ENCODE data around the gene VSTM2B. TPM values are rescaled to one million over a fixed set of nuclear protein-coding genes. Genes with fewer than 3 reads are reported as not detected.

The VSTM2B gene
- total RNA-seq, 4 donors from 2014 or later: not detected

- ATAC-seq (ENCODE audit: low FRiP score) (no peak), DNase-seq (ENCODE audit: low spot score) (no peak)
- no peak for TF ChIP-seq CTCF (IDR thresholded peaks at IDR 0.05)
Observed at GRCh38 chr19:29519146-29519545, 6.6 kb upstream of the VSTM2B start.

- ATAC-seq (ENCODE audit: low FRiP score): no peak
- DNase-seq (ENCODE audit: low spot score): no peak
- no peak for TF ChIP-seq CTCF (IDR thresholded peaks at IDR 0.05)
Observed at GRCh38 chr19:29519931-29520330, 5.9 kb upstream of the VSTM2B start.

GRCh38 chr19:29520390-29520789 is 5.4 kb upstream of the VSTM2B start:
- DNase-seq (ENCODE audit: low spot score): no peak
- no peak for TF ChIP-seq CTCF (IDR thresholded peaks at IDR 0.05)
- no peak for ATAC-seq (ENCODE audit: low FRiP score)

GRCh38 chr19:29521291-29522075 is 4.3 kb upstream of the VSTM2B start:
- ATAC-seq (ENCODE audit: low FRiP score): no peak
- no peak for TF ChIP-seq CTCF (IDR thresholded peaks at IDR 0.05)
- no peak for DNase-seq (ENCODE audit: low spot score)

- ATAC-seq (ENCODE audit: low FRiP score) (no peak), DNase-seq (ENCODE audit: low spot score) (no peak)
- TF ChIP-seq CTCF (IDR thresholded peaks at IDR 0.05): no peak
Observed at GRCh38 chr19:29523568-29523967, 2.2 kb upstream of the VSTM2B start.

GRCh38 chr19:29524201-29524911 is 1.4 kb upstream of the VSTM2B start:
- DNase-seq (ENCODE audit: low spot score): no peak
- ATAC-seq (ENCODE audit: low FRiP score): no peak
- TF ChIP-seq CTCF (IDR thresholded peaks at IDR 0.05): no peak

Data from omental fat pad (tissue), 4 donors.